Measurements from ENCODE around the gene SPAG4. TPM values are rescaled to one million over a fixed set of nuclear protein-coding genes. Genes with fewer than 3 reads are reported as not detected.

SPAG4 gene
- total RNA-seq, 1 donor from 2014 or later, result 4.2 TPM

GRCh38 chr20:35636095-35636494 is 20.5 kb downstream of the SPAG4 start:
- Histone ChIP-seq H3K9me3 (no peaks in the 10 kb centered on the region), H3K27ac (no peak overlapping the region)
- no peak for DNase-seq

GRCh38 chr20:35637276-35637675 is 21.6 kb downstream of the SPAG4 start:
- ATAC-seq (no peak), DNase-seq (no peak)
- Histone ChIP-seq H3K4me3 (no peak overlapping the region), H3K27ac (no peak overlapping the region), H3K27me3 (ENCODE audit: low read depth) (no peaks in the 10 kb centered on the region), H3K4me1 (peaks cover 19% of the 10 kb centered on the region), H3K9me3 (no peaks in the 10 kb centered on the region), H3K36me3 (no peaks in the 10 kb centered on the region)
- TF ChIP-seq CTCF (IDR thresholded peaks at IDR 0.05), result no peak
- intact Hi-C loops (cut with DNase I), result no loop called here

More at GRCh38 chr20:35636095-35636494, 20.5 kb downstream of the SPAG4 start:
- intact Hi-C loops (cut with DNase I), result no loop called here
- Histone ChIP-seq H3K4me3 (no peak overlapping the region), H3K27me3 (ENCODE audit: low read depth) (no peaks in the 10 kb centered on the region), H3K36me3 (peaks cover 10% of the 10 kb centered on the region), H3K4me1 (peaks cover 16% of the 10 kb centered on the region)
- ATAC-seq, result no peak
- no peak for TF ChIP-seq CTCF (IDR thresholded peaks at IDR 0.05)

- no peak for ATAC-seq
- no peak for TF ChIP-seq CTCF (IDR thresholded peaks at IDR 0.05)
Measured at GRCh38 chr20:35638751-35639150, 23.1 kb downstream of the SPAG4 start.

GRCh38 chr20:35640724-35641123 is 25.1 kb downstream of the SPAG4 start:
- no peak for ATAC-seq
- Histone ChIP-seq H3K4me3 (no peak overlapping the region), H3K4me1 (peaks cover 10% of the 10 kb centered on the region), H3K27ac (no peak overlapping the region), H3K27me3 (ENCODE audit: low read depth) (no peaks in the 10 kb centered on the region), H3K36me3 (no peaks in the 10 kb centered on the region), H3K9me3 (no peaks in the 10 kb centered on the region)
- TF ChIP-seq CTCF (IDR thresholded peaks at IDR 0.05), result no peak
- no peak for DNase-seq
- intact Hi-C loops (cut with DNase I), result no loop called here

More at GRCh38 chr20:35638751-35639150, 23.1 kb downstream of the SPAG4 start:
- intact Hi-C loops (cut with DNase I), result no loop called here
- Histone ChIP-seq H3K27ac (no peak overlapping the region), H3K4me1 (peaks cover 19% of the 10 kb centered on the region), H3K27me3 (ENCODE audit: low read depth) (no peaks in the 10 kb centered on the region), H3K36me3 (no peaks in the 10 kb centered on the region), H3K4me3 (no peak overlapping the region), H3K9me3 (no peaks in the 10 kb centered on the region)
- no peak for DNase-seq

GRCh38 chr20:35641743-35642142 is 26.1 kb downstream of the SPAG4 start:
- Histone ChIP-seq H3K27me3 (ENCODE audit: low read depth) (no peaks in the 10 kb centered on the region), H3K4me3 (no peak overlapping the region), H3K27ac (no peak overlapping the region), H3K36me3 (no peaks in the 10 kb centered on the region), H3K4me1 (peaks cover 3% of the 10 kb centered on the region), H3K9me3 (no peaks in the 10 kb centered on the region)
- DNase-seq, result no peak
- intact Hi-C loops (cut with DNase I), result no loop called here
- TF ChIP-seq CTCF (IDR thresholded peaks at IDR 0.05), result no peak
- ATAC-seq, result no peak

- intact Hi-C loops (cut with DNase I), result no loop called here
- Histone ChIP-seq H3K4me3 (no peak overlapping the region), H3K27me3 (ENCODE audit: low read depth) (no peaks in the 10 kb centered on the region), H3K36me3 (no peaks in the 10 kb centered on the region), H3K27ac (no peak overlapping the region), H3K4me1 (peaks cover 3% of the 10 kb centered on the region), H3K9me3 (no peaks in the 10 kb centered on the region)
- no peak for TF ChIP-seq CTCF (IDR thresholded peaks at IDR 0.05)
- no peak for ATAC-seq
- no peak for DNase-seq
Measured at GRCh38 chr20:35643045-35643444, 27.4 kb downstream of the SPAG4 start.

Data from lower lobe of right lung (tissue), 2 donors.